ENCODE data around the gene GNG14. TPM values are rescaled to one million over a fixed set of nuclear protein-coding genes. Genes with fewer than 3 reads are reported as not detected.

Gene GNG14
- total and polyA plus RNA-seq, 12 donors, result not detected

- Histone ChIP-seq H3K27ac (peak overlapping the region; percentile 89 to 97 (median 94)), H3K4me1 (peaks cover 7 to 50% (median 34%) of the 10 kb centered on the region in 9 donors), H3K9me3 (no peaks in the 10 kb centered on the region), H3K4me3 (peak overlapping the region; percentile 58 to 83 (median 70)), H3K27me3 (no peaks in the 10 kb centered on the region), H3K36me3 (peaks cover 0 to 26% (median 8%) of the 10 kb centered on the region in 9 donors)
- peak; percentile 36 to 72 (median 54) for ATAC-seq
- peak; percentile 62 to 68 for DNase-seq
- TF ChIP-seq CTCF (IDR thresholded peaks at IDR 0.05), result no peak
- intact Hi-C loops (cut with DNase I), result loop anchor here in 4 of 10 donors (1.0 to 5.0 kb wide), 4 partner anchors 12 to 70 kb away; partner anchors contain the start of genes DHPS (in 1 of the 4), GET3 (in 1 of the 4), JUNB (in 1 of the 4) and TRIR (in 1 of the 4)
- WGBS, 2 donors, result 1% methylated on average over 64 to 65 of the region's 65 CpGs
Observed at GRCh38 chr19:12721656-12722565, 34.1 kb downstream of the GNG14 start.

GRCh38 chr19:12722566-12723380 is 35.0 kb downstream of the GNG14 start:
- peaks cover 7 to 50% (median 34%) of the 10 kb centered on the region in 9 donors for H3K4me1 ChIP-seq
- intact Hi-C loops (cut with DNase I), result loop anchor here in 4 of 10 donors (1.0 to 5.0 kb wide), 4 partner anchors 12 to 70 kb away; partner anchors contain the start of genes DHPS (in 1 of the 4), GET3 (in 1 of the 4), JUNB (in 1 of the 4) and TRIR (in 1 of the 4)

GRCh38 chr19:12723381-12723640 is 35.5 kb downstream of the GNG14 start:
- DNase-seq (no peak), ATAC-seq (no peak)
- WGBS, 2 donors, result 3 to 4% methylated on average over 7 of the region's 7 CpGs
- Histone ChIP-seq H3K36me3 (peaks cover 0 to 22% (median 7%) of the 10 kb centered on the region in 9 donors), H3K4me1 (peaks cover 7 to 50% (median 34%) of the 10 kb centered on the region in 9 donors), H3K27me3 (no peaks in the 10 kb centered on the region), H3K9me3 (no peaks in the 10 kb centered on the region), H3K4me3 (peak overlapping the region; percentile 40 to 83 (median 70)), H3K27ac (peak overlapping the region in 9 of 10 donors; percentile 91 to 97 (median 95))
- intact Hi-C loops (cut with DNase I), result loop anchor here in 3 of 10 donors (2.0 to 5.0 kb wide), 3 partner anchors 13 to 69 kb away; partner anchors contain the start of genes DHPS (in 1 of the 3), GET3 (in 1 of the 3) and JUNB (in 1 of the 3)
- no peak for TF ChIP-seq CTCF (IDR thresholded peaks at IDR 0.05)

More at GRCh38 chr19:12722566-12723380, 35.0 kb downstream of the GNG14 start:
- peak; percentile 93 to 99 for DNase-seq
- H3K4me3 ChIP-seq, result peak overlapping the region; percentile 58 to 83 (median 70)
- H3K9me3 ChIP-seq, result no peaks in the 10 kb centered on the region
- peaks cover 0 to 22% (median 8%) of the 10 kb centered on the region in 9 donors for H3K36me3 ChIP-seq
- ATAC-seq, result peak; percentile 87 to 97 (median 94)
- H3K27me3 ChIP-seq, result no peaks in the 10 kb centered on the region
- H3K27ac ChIP-seq, result peak overlapping the region; percentile 89 to 97 (median 94)
- WGBS, 2 donors, result 0 to 1% methylated on average over 32 of the region's 32 CpGs
- TF ChIP-seq CTCF (IDR thresholded peaks at IDR 0.05), result no peak
